GM18873 (cell line): ENCODE data around the gene DMBX1.

Source experiments
- ATAC-seq: cut with Tn5 transposase; IDR thresholded peaks from one replicate; pipeline ENCODE4 v1.9.1; 2021; ENCODE audit warnings: mild to moderate bottlenecking, moderate library complexity, moderate number of reproducible peaks; ENCODE audit not compliant: unreplicated experiment, low FRiP score

DMBX1 gene

GRCh38 chr1:46489638-46490405 is at the start of gene DMBX1:
Gene DMBX1, plus strand, starts transcription at chr1:46489836. Its CDS starts 17,175 bp downstream, at chr1:46507011.
- ATAC-seq: no peak

GRCh38 chr1:46440478-46440877 is 49.2 kb upstream of the DMBX1 start:
- ATAC-seq: no peak

- ATAC-seq: no peak
These were observed 47.1 kb upstream of the DMBX1 start for GRCh38 chr1:46442317-46443161.

GRCh38 chr1:46444466-46444865 is 45.2 kb upstream of the DMBX1 start:
- ATAC-seq: no peak

- no peak for ATAC-seq
These were observed 43.8 kb upstream of the DMBX1 start for GRCh38 chr1:46445773-46446256.

- no peak for ATAC-seq
These were observed 42.8 kb upstream of the DMBX1 start for GRCh38 chr1:46446646-46447498.

- no peak for ATAC-seq
These were observed 42.0 kb upstream of the DMBX1 start for GRCh38 chr1:46447499-46448108.

GRCh38 chr1:46448109-46448911 is 41.3 kb upstream of the DMBX1 start:
- no peak for ATAC-seq

- no peak for ATAC-seq
These were observed 40.1 kb upstream of the DMBX1 start for GRCh38 chr1:46449223-46450159.

- no peak for ATAC-seq
These were observed 39.5 kb upstream of the DMBX1 start for GRCh38 chr1:46450160-46450517.

- ATAC-seq: no peak
These were observed 37.4 kb upstream of the DMBX1 start for GRCh38 chr1:46451948-46452930.

- ATAC-seq: no peak
These were observed 36.7 kb upstream of the DMBX1 start for GRCh38 chr1:46452931-46453325.

- ATAC-seq: no peak
These were observed 36.2 kb upstream of the DMBX1 start for GRCh38 chr1:46453449-46453848.

- ATAC-seq: no peak
These were observed 33.7 kb upstream of the DMBX1 start for GRCh38 chr1:46455951-46456350.

GRCh38 chr1:46456411-46456963 is 33.1 kb upstream of the DMBX1 start:
- no peak for ATAC-seq

- no peak for ATAC-seq
These were observed 32.5 kb upstream of the DMBX1 start for GRCh38 chr1:46457178-46457577.

GRCh38 chr1:46458190-46458589 is 31.4 kb upstream of the DMBX1 start:
- ATAC-seq: no peak
